Right forelimb (tissue), 1 donor: ENCODE results near the gene PLOD2.

Experiments
- DNase-seq: peaks from one replicate; pipeline ENCODE4 v3.0.0-alpha.2; 2018

The PLOD2 gene

GRCh38 chr3:146165877-146166276, 4.9 kb upstream of the PLOD2 start:
- DNase-seq = no peak

- no peak for DNase-seq
These were observed 4.2 kb upstream of the PLOD2 start for GRCh38 chr3:146164971-146165769.

- DNase-seq = no peak
These were observed 3.5 kb upstream of the PLOD2 start for GRCh38 chr3:146164506-146164905.

- DNase-seq = no peak
These were observed 3.1 kb upstream of the PLOD2 start for GRCh38 chr3:146164071-146164470.

- no peak for DNase-seq
These were observed 2.6 kb upstream of the PLOD2 start for GRCh38 chr3:146163584-146163983.

GRCh38 chr3:146162561-146162960, 1.6 kb upstream of the PLOD2 start:
- no peak for DNase-seq

GRCh38 chr3:146161663-146162002, 649 bp upstream of the PLOD2 start:
- peak; percentile 84 for DNase-seq

- peak; percentile 82 for DNase-seq
These were observed 542 bp downstream of the PLOD2 start for GRCh38 chr3:146160321-146160963.

GRCh38 chr3:146159616-146160320, 1.2 kb downstream of the PLOD2 start:
- DNase-seq = no peak

- DNase-seq = no peak
These were observed 1.9 kb downstream of the PLOD2 start for GRCh38 chr3:146159037-146159436.

GRCh38 chr3:146157325-146158060, 3.5 kb downstream of the PLOD2 start:
- DNase-seq = no peak

GRCh38 chr3:146156666-146157314, 4.2 kb downstream of the PLOD2 start:
- DNase-seq = no peak

GRCh38 chr3:146156095-146156494, 4.9 kb downstream of the PLOD2 start:
- no peak for DNase-seq

- no peak for DNase-seq
These were observed 6.0 kb downstream of the PLOD2 start for GRCh38 chr3:146154995-146155394.

GRCh38 chr3:146154316-146154715, 6.7 kb downstream of the PLOD2 start:
- DNase-seq = no peak

GRCh38 chr3:146153429-146153828, 7.6 kb downstream of the PLOD2 start:
- no peak for DNase-seq

GRCh38 chr3:146152834-146153233, 8.2 kb downstream of the PLOD2 start:
- no peak for DNase-seq

- no peak for DNase-seq
These were observed 12.5 kb downstream of the PLOD2 start for GRCh38 chr3:146148468-146148931.

GRCh38 chr3:146145642-146146041, 15.3 kb downstream of the PLOD2 start:
- no peak for DNase-seq

- no peak for DNase-seq
These were observed 18.2 kb downstream of the PLOD2 start for GRCh38 chr3:146142757-146143156.

- DNase-seq = no peak
These were observed 21.3 kb downstream of the PLOD2 start for GRCh38 chr3:146139586-146140110.

- DNase-seq = no peak
These were observed 22.1 kb downstream of the PLOD2 start for GRCh38 chr3:146138902-146139301.
